Epithelial cell of esophagus (primary cell): ENCODE results near the gene KRTAP9-3.
A peak's percentile ranks its signal among the peaks of the same experiment; 100 is the strongest.
"Not testable (repeated sequence)": the region's sequence is repeated elsewhere in the genome, so short reads cannot be mapped to it uniquely, and the experiment has no call there.

Experiments used
- DNase-seq: peaks from one replicate; pipeline ENCODE4 v3.0.0; 2010; ENCODE audit warnings: low read depth
- H3K4me3 ChIP-seq: 2 replicates; pipeline ENCODE4 v1.5.1; 2011; ENCODE audit warnings: mild to moderate bottlenecking, low read length, control low read depth
- CTCF ChIP-seq: IDR thresholded peaks from 2 replicates; pipeline ENCODE4 v1.5.1; 2011; ENCODE audit warnings: low read depth, mild to moderate bottlenecking, low read length, control low read depth, inconsistent platforms; ENCODE audit not compliant: insufficient read depth; ENCODE audit errors: missing control alignments

KRTAP9-3 gene

GRCh38 chr17:41230094-41230493 lies 2.2 kb upstream of the KRTAP9-3 start:
- no peak overlapping the region for H3K4me3 ChIP-seq
- DNase-seq = no peak
- TF ChIP-seq CTCF = no peak

- H3K4me3 ChIP-seq = no peak overlapping the region
- no peak for TF ChIP-seq CTCF
Measured at GRCh38 chr17:41231731-41232130, 518 bp upstream of the KRTAP9-3 start.

GRCh38 chr17:41237116-41237515 lies 4.9 kb downstream of the KRTAP9-3 start:
- H3K4me3 ChIP-seq, DNase-seq: not testable (repeated sequence)

More at GRCh38 chr17:41231731-41232130, 518 bp upstream of the KRTAP9-3 start:
- peak; percentile 7 for DNase-seq

GRCh38 chr17:41237949-41238437 lies 5.7 kb downstream of the KRTAP9-3 start, which contains the start of gene KRTAP9-8:
TSS of gene KRTAP9-8 (plus strand) at chr17:41237999. CDS start at chr17:41238052, 53 bp downstream.
- H3K4me3 ChIP-seq, DNase-seq: not testable (repeated sequence)

DNA sequence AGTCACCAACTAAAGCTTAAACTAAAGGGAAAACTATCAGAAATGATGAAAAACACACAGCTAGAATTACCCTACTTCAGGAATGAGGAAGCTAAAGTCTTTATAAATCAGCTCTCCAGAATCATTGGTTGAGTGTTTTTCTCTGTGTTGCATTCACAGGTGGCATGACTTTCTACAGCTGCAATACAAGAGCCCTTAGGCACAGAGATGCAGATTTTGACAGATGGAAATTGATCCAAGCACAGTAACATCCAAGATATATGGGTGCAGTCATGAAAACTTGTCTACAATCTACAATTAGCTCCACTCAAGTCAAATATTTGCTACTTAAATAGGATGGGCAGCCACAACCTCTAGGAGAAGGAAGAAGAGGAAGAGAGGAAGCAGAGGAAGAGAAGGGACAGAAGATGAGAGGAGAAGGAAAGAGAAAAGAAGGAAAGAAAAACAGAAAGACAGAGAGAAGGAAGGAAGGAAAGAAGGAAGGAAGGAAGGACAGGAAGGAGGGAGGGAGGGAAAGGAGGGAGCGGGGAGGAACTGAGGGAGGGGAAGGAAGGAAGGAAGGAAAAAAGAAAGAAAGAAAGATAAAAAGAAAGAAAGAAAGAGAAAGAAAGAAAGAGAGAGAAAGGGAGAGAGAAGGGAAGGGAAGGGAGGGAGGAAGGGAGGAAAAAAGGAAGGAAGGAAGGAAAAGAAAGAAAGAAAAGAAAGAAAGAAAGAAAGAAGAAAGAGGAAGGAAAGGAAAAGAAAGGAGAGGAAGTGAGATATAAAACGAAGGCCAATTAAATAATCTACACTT lies 14.9 kb downstream of the KRTAP9-3 start:
- H3K4me3 ChIP-seq, DNase-seq: not testable (repeated sequence)

- DNase-seq, H3K4me3 ChIP-seq: not testable (repeated sequence)
Measured at GRCh38 chr17:41249637-41250240, 17.5 kb downstream of the KRTAP9-3 start, which contains the start of gene KRTAP9-4. TSS of gene KRTAP9-4 (plus strand) at chr17:41249687. CDS start at chr17:41249721, 34 bp downstream.

DNA sequence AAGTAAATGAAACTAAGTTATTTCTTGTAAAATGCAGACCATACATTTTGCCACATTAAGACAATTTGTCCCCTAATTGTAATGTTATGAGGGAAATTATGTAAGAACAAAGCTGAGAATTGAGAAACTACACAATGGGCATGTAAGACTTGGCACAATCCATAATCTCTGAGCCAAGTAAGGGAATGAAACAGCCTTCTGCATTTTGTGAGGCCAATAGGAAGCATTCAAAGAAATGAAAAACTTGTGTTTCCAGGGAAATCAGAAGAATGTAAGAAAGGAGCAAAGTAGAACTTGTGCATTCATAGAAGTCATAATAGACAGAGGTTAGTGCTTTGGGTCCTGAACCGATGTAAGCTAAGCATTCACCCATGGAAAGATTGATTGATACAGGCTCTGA lies 19.0 kb downstream of the KRTAP9-3 start:
- no peak for TF ChIP-seq CTCF
- no peak for DNase-seq
- H3K4me3 ChIP-seq = no peak overlapping the region

DNA sequence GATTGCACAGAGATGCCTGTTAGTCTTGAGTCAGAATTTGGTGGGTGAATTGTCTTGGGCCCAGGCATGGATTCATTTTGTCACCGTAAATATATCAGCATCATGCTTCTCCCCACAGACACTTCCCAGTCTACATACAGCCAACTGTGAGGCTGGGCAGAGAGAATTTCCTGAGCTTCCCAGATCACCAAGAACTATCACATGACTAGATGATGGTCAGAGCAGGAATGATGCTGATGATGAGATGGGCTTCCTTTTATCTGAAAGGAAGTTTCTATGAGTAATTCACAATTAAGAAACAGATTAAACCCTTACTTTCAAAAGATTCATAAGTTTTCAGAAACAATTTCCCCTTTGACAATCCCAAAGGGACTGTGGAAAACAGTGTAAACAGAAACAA lies 22.6 kb downstream of the KRTAP9-3 start:
- DNase-seq = no peak
- no peak overlapping the region for H3K4me3 ChIP-seq
- no peak for TF ChIP-seq CTCF

GRCh38 chr17:41255381-41256290 lies 23.4 kb downstream of the KRTAP9-3 start, which contains the start of gene KRTAP9-9:
TSS of gene KRTAP9-9 (plus strand) at chr17:41255384.
- not testable (repeated sequence) for DNase-seq, H3K4me3 ChIP-seq
